ENCODE measurements around the gene WFDC13. TPM values are rescaled to one million over a fixed set of nuclear protein-coding genes. Genes with fewer than 3 reads are reported as not detected.
"Not testable (repeated sequence)": the region's sequence is repeated elsewhere in the genome, so short reads cannot be mapped to it uniquely, and the experiment has no call there.

The WFDC13 gene, protein sequence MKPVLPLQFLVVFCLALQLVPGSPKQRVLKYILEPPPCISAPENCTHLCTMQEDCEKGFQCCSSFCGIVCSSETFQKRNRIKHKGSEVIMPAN
- total RNA-seq = not detected

GRCh38 chr20:45701873-45702272 is at the start of gene WFDC13:
Gene WFDC13 (plus strand): TSS chr20:45702038. CDS start chr20:45702124, 86 bp downstream.
- H3K9me3 ChIP-seq = no peaks in the 10 kb centered on the region
- WGBS = 51% methylated on average over 4 of the region's 4 CpGs
- intact Hi-C loops (cut with DNase I) = no loop called here
- no peaks in the 10 kb centered on the region for H3K4me1 ChIP-seq (replicated peaks)
- H3K27me3 ChIP-seq (replicated peaks; ENCODE audit: insufficient read depth) = no peaks in the 10 kb centered on the region
- no peak within 1 kb of the TSS for H3K27ac ChIP-seq
- TF ChIP-seq POLR2AphosphoS5 (IDR thresholded peaks at IDR 0.05) (no peak), CTCF (IDR thresholded peaks at IDR 0.05) (no peak), POLR2A (IDR thresholded peaks at IDR 0.05) (no peak)
- no peaks in the 10 kb centered on the region for H3K36me3 ChIP-seq
- DNase-seq (ENCODE audit: low spot score) = no peak
- no peak within 1 kb of the TSS for H3K4me3 ChIP-seq

DNA sequence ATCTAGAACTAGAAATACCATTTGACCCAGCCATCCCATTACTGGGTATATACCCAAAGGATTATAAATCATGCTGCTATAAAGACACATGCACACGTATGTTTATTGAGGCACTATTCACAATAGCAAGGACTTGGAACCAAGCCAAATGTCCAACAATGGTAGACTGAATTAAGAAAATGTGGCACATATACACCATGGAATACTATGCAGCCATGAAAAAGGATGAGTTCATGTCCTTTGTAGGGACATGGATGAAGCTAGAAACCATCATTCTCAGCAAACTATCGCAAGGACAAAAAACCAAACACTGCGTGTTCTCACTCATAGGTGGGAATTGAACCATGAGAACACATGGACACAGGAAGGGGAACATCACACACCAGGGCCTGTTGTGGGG is 44.8 kb upstream of the WFDC13 start:
- H3K27me3 ChIP-seq (replicated peaks; ENCODE audit: insufficient read depth); H3K27ac ChIP-seq; DNase-seq (ENCODE audit: low spot score); intact Hi-C loops (cut with DNase I); H3K36me3 ChIP-seq; H3K4me3 ChIP-seq; H3K9me3 ChIP-seq; H3K4me1 ChIP-seq (replicated peaks): not testable (repeated sequence)
- 67% methylated on average over 1 of the region's 3 CpGs for WGBS

DNA sequence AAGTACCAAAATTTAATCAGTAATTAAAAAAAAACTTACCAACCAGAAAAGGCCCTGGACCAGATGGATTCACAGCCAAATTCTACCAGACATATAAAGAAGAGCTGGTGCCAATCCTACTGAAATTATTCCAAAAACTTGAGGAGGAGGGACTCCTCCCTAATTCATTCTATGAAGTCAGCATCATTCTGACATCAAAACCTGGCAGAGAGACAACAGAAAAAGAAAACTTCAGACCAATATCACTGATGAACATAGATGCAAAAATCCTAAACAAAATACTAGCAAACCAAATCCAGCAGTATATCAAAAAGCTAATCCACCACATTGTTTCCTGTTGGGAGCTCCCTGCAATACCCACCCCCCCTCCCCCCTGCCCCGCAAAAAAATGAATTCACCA is 31.7 kb upstream of the WFDC13 start, which contains the start of gene WFDC11:
WFDC11 (minus strand) TSS at position 101 of the 400 bp plus-strand sequence. CDS start 19,639 bp downstream, outside the sequence.
- TF ChIP-seq CTCF (IDR thresholded peaks at IDR 0.05) = no peak
- TF ChIP-seq POLR2AphosphoS5 (IDR thresholded peaks at IDR 0.05) = no peak
- no peak for TF ChIP-seq POLR2A (IDR thresholded peaks at IDR 0.05)
- Histone ChIP-seq H3K36me3 (no peaks in the 10 kb centered on the region), H3K4me1 (replicated peaks) (no peaks in the 10 kb centered on the region), H3K4me3 (no peak within 1 kb of the TSS), H3K9me3 (no peaks in the 10 kb centered on the region), H3K27me3 (replicated peaks; ENCODE audit: insufficient read depth) (no peaks in the 10 kb centered on the region), H3K27ac (no peak within 1 kb of the TSS)
- DNase-seq (ENCODE audit: low spot score) = no peak
- intact Hi-C loops (cut with DNase I) = no loop called here
- 93% methylated on average over 1 of the region's 1 CpG for WGBS

- H3K4me1 ChIP-seq (replicated peaks) = no peaks in the 10 kb centered on the region
- intact Hi-C loops (cut with DNase I) = no loop called here
- no peak overlapping the region for H3K4me3 ChIP-seq
- DNase-seq (ENCODE audit: low spot score) = no peak
- H3K27ac ChIP-seq = no peak overlapping the region
- H3K36me3 ChIP-seq = no peaks in the 10 kb centered on the region
- TF ChIP-seq POLR2AphosphoS5 (IDR thresholded peaks at IDR 0.05) = no peak
- TF ChIP-seq POLR2A (IDR thresholded peaks at IDR 0.05) = no peak
- no peak for TF ChIP-seq CTCF (IDR thresholded peaks at IDR 0.05)
- H3K27me3 ChIP-seq (replicated peaks; ENCODE audit: insufficient read depth) = no peaks in the 10 kb centered on the region
- H3K9me3 ChIP-seq = no peaks in the 10 kb centered on the region
Measured at GRCh38 chr20:45672765-45673164, 29.1 kb upstream of the WFDC13 start.

DNA sequence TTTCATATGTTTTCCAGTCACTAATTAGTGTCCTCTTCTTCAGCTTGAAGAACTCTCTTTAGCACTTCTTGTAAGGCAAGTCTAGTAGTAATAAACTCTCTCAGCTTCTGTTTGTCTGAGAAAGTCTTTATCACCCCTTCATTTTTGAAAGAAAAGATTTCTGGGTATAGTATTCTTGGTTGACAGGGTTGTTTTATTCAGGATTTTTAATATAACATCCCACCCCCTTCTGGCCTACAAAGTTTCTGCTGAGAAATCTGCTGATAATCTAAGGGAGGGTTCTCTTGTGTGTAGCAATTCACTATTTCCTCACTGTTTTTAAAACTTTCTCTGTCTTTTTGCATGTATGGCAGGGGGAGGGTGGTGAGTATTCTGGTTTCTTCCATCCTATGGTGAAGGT is 22.2 kb upstream of the WFDC13 start:
- intact Hi-C loops (cut with DNase I) = no loop called here
- H3K36me3 ChIP-seq = no peaks in the 10 kb centered on the region
- H3K4me1 ChIP-seq (replicated peaks) = no peaks in the 10 kb centered on the region
- no peak overlapping the region for H3K4me3 ChIP-seq
- H3K27ac ChIP-seq = no peak overlapping the region
- TF ChIP-seq POLR2AphosphoS5 (IDR thresholded peaks at IDR 0.05) (no peak), POLR2A (IDR thresholded peaks at IDR 0.05) (no peak), CTCF (IDR thresholded peaks at IDR 0.05) (no peak)
- DNase-seq (ENCODE audit: low spot score) = no peak
- no peaks in the 10 kb centered on the region for H3K27me3 ChIP-seq (replicated peaks; ENCODE audit: insufficient read depth)
- H3K9me3 ChIP-seq = no peaks in the 10 kb centered on the region

Data from prostate gland (tissue), 2 donors.